HG03039 (cell line): ENCODE results near the gene TRIM7.
A peak's percentile ranks its signal among the peaks of the same experiment; 100 is the strongest.

Experiments used
- ATAC-seq: cut with Tn5 transposase; IDR thresholded peaks from one replicate; pipeline ENCODE4 v1.9.1; 2021; ENCODE audit warnings: mild to moderate bottlenecking, moderate library complexity; ENCODE audit not compliant: unreplicated experiment

Gene TRIM7

GRCh38 chr5:181233088-181233800 lies 28.2 kb upstream of the TRIM7 start:
- ATAC-seq, result no peak

- ATAC-seq, result no peak
These were observed 27.6 kb upstream of the TRIM7 start for GRCh38 chr5:181232593-181232992.

DNA sequence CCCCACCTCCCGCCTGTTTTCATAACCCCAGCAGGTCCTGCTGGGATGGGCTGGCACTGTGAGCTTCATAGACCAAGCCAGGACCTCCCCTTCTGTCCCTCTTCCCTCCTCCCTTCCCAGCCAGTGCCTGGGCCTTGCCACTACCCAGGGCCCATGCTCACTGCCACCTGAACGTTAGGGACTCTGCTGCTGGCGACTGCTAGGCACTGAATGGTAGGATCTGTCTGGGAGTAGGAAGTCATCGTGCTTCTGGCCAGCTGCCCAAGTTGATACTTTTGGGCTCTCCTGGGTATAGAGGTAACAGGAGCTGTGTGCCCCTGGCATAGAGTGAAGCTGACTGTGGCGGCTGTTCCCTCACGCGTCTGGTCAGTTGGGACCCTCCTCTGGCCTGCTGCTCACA lies 26.4 kb upstream of the TRIM7 start:
- ATAC-seq, result no peak

DNA sequence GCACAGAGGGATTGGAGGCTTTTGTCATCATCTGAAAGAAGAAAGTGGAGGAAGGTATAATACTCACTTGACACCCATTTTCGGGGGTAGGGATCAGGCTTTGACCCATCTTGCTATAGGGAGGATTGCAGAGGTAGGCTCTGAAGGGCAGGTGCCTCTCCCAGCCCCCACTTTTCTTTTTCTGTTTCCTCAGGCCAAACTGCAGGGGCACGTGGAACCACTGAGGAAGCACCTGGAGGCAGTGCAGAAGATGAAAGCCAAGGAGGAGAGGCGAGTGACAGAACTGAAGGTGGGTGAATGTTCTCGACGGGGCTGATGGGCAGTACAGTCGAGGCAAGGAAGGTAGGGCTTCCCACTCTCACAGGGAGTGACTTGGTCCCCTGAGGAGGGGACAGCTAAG lies 25.6 kb upstream of the TRIM7 start:
- ATAC-seq, result no peak

GRCh38 chr5:181229996-181230395 lies 25.0 kb upstream of the TRIM7 start:
- no peak for ATAC-seq

DNA sequence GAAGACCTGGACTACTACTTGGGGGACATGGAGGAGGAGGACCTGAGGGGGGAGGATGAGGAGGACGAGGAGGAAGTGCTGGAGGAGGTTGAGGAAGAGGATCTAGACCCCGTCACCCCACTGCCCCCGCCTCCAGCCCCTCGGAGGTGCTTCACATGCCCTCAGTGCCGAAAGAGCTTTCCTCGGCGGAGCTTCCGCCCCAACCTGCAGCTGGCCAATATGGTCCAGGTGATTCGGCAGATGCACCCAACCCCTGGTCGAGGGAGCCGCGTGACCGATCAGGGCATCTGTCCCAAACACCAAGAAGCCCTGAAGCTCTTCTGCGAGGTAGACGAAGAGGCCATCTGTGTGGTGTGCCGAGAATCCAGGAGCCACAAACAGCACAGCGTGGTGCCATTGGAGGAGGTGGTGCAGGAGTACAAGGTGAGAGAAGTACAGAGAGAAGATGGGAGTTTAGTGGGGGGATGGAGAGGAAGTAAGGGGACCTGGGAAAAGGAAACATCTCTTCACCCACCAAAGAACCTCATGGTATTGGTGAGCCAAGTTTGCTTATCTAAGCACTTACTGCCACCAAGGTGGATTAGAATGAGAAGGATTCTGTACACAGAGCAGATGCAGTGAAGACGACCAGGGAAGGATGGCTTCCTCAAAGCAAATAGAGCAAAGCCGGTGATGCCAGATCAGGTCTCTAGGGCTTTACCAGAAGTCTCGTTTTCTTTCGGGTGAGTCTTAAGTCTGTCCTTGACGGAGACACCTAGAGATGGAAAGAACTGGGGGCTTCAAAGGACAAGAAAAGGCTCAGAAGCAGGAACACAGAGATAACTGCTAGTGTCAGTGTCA lies 19.6 kb upstream of the TRIM7 start:
- no peak for ATAC-seq

GRCh38 chr5:181223729-181224389 lies 18.9 kb upstream of the TRIM7 start:
- ATAC-seq, result no peak

GRCh38 chr5:181223058-181223728 lies 18.2 kb upstream of the TRIM7 start, which contains the start of gene TRIM41:
TSS of gene TRIM41 (plus strand) at chr5:181223281. CDS start at chr5:181224000, 719 bp downstream.
- peak; percentile 66 for ATAC-seq

DNA sequence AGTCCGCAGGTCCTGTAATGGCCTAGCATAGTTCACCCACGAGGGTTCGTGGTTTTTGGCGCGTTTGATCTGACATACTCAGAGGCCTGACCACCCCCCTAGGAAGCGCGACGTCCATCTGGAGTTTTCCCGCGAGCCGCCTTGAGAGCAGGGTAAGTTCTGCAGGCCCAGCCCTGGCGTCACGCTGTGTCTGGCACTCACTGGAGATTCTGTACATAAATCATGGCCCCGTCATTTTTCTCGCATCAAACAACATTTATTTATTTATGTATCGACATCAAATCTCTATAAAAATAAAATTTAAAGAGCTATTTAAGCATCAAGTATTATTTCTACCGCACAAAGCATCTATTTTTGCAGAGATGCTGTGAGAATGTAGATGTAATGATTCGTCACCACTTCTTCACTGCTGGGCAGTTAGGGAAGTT lies 17.6 kb upstream of the TRIM7 start:
- no peak for ATAC-seq

DNA sequence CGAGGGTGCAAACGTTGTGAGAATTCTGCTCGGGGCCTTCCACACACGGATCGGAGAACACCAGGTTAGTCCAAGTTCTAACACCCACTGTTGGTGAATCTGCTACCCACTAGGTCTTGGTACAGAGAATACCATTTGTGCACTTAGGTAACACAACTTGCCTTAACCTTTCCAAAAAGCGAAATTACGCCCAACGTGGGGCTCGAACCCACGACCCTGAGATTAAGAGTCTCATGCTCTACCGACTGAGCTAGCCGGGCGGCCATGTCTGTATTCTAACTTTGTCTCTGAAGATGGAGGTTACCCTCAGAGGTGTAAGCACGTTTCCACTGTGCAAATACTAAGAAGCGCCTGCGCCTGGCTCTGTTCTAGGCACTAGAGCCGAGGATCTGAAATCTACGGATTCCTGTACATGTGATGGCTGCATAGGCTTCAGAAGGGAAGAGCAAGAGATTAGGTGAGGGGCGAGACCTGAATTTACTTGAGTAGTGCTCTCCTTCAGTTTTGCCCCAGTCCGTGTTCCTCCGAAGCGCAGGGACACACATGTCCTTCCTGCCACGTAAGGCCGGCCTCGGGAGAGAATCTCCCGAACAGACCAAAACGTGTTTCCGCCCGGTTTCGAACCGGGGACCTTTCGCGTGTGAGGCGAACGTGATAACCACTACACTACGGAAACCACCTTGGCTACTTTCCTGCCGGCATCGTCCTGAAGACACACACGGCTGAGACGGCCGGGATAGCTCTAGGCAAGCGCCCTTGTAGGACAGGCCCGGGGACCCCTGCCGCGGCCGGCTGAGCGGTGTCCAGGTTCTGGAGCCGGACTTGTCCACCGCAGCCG lies 17.0 kb upstream of the TRIM7 start:
- ATAC-seq, result peak; percentile 29

DNA sequence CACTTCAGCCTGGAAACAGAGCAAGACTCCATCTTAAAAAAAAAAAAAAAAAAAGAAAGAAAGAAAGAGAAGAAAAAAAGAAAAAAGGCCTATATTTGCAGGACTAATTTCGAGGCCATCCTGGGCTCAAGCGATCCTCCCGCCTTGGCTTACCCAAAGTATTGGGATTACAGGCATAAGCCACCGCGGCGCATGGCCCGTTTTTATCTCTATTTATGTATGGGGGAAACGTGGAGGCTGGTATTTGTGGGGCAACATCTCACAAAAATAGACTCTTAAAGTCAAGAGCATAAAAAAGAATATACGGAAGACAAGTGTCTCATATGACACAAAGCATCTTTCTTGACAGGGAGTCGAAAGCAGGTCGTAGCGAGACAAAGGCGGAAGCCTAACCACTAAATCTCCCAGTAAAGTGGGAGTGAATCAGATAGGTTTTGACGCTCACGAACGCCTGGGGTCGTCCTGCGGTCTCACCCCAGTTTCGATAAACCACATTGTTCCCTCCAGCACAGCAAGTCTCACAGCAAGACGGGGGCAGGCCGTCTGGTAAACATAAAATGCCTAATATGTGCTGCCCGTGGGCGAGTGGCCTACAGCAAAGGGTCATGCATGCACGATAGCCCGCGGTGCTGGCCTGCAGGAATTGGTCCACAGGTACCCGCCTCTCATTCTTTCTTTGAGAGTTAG lies 16.3 kb upstream of the TRIM7 start:
- ATAC-seq, result no peak

- ATAC-seq, result no peak
These were observed 15.2 kb upstream of the TRIM7 start for GRCh38 chr5:181220178-181220515.

- ATAC-seq, result no peak
These were observed 14.5 kb upstream of the TRIM7 start for GRCh38 chr5:181219262-181220177.

GRCh38 chr5:181218795-181219124 lies 13.8 kb upstream of the TRIM7 start:
- no peak for ATAC-seq

- ATAC-seq, result no peak
These were observed 12.7 kb upstream of the TRIM7 start for GRCh38 chr5:181217803-181218062.

- no peak for ATAC-seq
These were observed 12.3 kb upstream of the TRIM7 start for GRCh38 chr5:181217111-181217802.

GRCh38 chr5:181215997-181216989 lies 11.3 kb upstream of the TRIM7 start:
- ATAC-seq, result no peak
